GM12874 (cell line): ENCODE results near the gene APOOL.

Source experiments
- TF ChIP-seq, protein P1 (sequence below): IDR thresholded peaks from 2 replicates; pipeline ENCODE4 v1.5.1; 2011; ENCODE audit warnings: low read depth, mild to moderate bottlenecking, control low read depth, low read length, moderate library complexity; ENCODE audit not compliant: insufficient read depth

Gene APOOL

DNA sequence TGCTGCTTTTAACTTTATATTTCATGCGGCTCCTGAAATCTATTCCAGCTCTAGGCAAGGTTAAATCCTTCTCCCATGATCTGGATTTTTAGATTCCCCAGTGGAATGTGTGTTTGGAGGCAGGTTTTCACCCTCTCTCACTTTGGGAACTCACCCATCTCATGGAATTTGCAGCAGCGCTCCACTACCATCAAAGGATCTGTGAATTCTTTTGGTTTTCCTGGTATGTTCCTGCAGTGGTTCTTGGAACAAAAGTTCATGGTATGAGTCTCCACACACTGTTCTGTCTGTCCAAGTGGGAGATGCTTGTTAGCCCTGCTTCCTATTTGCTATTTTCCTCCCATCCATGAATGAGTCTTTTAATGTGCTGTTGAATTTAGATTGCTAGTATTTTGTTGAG lies 14.0 kb downstream of the APOOL start:
- TF ChIP-seq, protein P1, sequence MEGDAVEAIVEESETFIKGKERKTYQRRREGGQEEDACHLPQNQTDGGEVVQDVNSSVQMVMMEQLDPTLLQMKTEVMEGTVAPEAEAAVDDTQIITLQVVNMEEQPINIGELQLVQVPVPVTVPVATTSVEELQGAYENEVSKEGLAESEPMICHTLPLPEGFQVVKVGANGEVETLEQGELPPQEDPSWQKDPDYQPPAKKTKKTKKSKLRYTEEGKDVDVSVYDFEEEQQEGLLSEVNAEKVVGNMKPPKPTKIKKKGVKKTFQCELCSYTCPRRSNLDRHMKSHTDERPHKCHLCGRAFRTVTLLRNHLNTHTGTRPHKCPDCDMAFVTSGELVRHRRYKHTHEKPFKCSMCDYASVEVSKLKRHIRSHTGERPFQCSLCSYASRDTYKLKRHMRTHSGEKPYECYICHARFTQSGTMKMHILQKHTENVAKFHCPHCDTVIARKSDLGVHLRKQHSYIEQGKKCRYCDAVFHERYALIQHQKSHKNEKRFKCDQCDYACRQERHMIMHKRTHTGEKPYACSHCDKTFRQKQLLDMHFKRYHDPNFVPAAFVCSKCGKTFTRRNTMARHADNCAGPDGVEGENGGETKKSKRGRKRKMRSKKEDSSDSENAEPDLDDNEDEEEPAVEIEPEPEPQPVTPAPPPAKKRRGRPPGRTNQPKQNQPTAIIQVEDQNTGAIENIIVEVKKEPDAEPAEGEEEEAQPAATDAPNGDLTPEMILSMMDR: no peak

GRCh38 chrX:85018471-85018870 lies 14.8 kb downstream of the APOOL start:
- TF ChIP-seq, protein P1: no peak

DNA sequence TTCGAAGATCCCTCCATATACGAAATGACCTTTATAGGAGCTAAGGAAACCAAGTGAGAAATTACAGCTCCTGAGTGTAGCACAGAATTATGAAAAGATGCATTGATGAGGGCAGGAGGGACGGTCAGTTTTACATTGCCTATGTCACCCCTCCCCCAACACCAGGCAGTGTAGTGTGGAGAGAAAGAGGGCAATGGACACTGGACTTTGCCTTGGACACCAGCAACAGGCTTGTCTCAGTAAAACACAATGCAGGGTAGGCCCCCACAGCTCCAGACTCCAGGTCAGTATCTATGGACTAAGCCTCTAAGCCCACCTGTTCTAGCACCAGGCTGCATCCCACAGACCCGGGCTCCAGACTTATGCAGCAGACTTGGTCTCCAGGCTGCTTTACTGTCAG lies 16.5 kb downstream of the APOOL start:
- TF ChIP-seq, protein P1: no peak

DNA sequence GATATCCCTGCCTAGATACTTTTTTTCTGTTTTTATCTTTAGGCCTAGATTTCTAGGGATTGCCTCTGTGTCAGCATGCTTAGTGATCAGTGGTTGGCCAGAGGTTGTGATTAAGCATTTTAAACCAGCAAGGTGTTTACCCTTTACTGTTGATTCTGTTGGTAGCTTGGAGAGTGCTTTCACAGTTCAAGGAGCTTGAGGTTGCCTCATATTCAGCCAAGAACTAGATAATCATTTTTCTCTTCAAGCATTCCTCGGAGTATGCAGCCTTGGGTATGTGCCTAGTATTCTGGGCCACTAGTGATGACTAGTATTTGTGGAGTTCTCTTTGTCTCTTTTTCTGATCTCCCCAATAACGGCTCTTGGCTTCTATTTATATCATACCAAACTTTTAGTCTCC lies 20.4 kb downstream of the APOOL start:
- TF ChIP-seq, protein P1: no peak

DNA sequence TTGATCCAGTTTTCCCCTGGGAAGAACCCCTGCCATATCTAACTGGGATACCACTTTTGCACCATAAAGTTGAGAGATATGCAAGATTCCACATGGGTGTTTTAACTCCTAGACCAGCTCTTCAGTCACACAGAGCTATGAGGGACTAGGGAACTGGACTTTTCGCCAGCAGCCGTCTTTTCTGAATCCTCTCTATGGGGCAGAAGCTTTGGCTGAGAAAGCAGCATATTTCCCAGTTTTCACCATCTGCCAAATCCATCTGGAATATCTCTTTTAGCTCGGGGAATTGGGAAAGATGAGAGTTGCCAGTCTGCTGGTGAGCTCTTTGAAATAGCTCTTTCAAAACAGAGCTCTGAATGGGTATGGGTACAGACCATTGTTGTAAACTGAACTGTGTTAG lies 20.9 kb downstream of the APOOL start:
- TF ChIP-seq, protein P1: no peak

DNA sequence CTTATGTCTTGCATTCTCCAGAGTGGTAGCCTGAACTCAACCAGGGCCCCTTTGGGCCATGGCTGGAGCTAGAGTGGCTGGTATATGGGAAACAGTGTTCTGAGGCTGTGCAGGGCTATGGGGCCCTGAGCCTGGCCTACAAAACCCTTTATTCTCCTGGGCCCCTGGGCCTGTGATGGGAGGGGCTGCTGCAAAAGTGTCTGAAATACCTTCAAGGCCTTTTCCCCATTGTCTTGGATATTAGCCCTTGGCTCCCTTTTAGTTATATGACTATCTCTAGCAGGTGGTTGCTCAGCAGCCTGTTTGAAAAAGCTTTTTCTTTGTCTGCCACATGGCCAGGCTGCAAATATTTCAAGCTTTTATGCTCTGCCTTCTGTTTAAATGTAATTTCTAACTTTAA lies 22.5 kb downstream of the APOOL start:
- TF ChIP-seq, protein P1: no peak

DNA sequence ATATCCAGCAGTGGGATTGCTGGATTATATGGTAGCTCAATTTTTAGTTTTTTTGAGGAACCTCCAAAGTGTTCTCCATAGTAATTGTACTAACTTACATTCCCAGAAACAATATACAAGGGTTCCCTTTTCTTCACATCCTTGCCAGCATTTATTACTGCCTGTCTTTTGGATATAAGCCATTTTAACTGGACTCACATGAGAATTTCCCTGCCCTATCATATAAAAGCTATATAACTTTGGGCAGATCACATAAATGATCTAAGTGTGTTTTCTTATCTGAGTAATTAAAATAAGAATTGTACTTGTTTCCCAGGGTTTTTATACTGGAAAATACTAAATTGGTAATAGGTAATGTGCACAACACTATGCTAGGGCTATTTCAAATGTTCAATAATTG lies 25.4 kb downstream of the APOOL start:
- TF ChIP-seq, protein P1: no peak

DNA sequence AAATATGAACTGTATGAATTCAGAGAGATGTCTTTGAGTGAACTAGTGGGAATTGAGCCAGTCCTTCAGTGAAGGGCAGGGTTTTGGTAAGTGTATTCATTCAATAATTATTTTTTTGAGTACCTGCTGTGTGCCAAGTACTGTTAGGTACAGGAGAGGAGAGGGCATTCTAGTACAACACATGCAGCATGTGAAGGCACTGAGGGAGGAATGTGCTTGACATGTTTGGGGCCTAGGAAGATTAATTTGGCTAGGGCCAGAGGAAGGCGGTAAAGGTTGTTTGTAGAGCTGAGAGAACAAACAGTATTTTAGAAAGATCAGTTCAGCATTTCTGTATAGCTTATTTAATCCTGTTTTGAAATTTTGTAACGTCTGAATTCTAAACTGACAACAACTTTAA lies 27.8 kb downstream of the APOOL start:
- TF ChIP-seq, protein P1: no peak
